Mammary epithelial cell (primary cell): ENCODE data around the gene TECPR1.

ENCODE experiments used
- CTCF ChIP-seq, 2 donors: IDR thresholded peaks in 1 of 2; conservative IDR thresholded peaks in 1 of 2; 2 replicates each; pipeline ENCODE4 v1.5.1; 2011 to 2012; ENCODE audit warnings: inconsistent platforms in 2 of 2, low read length in 2 of 2, mild to moderate bottlenecking in 2 of 2, control low read depth in 1 of 2, low read depth in 1 of 2; ENCODE audit not compliant: insufficient read depth in 1 of 2; ENCODE audit errors: extremely low read depth in 1 of 2
- EZH2 ChIP-seq: IDR thresholded peaks from 2 replicates; pipeline ENCODE4 v1.6.1; 2012; ENCODE audit warnings: low read length, inconsistent platforms, borderline replicate concordance

DNA sequence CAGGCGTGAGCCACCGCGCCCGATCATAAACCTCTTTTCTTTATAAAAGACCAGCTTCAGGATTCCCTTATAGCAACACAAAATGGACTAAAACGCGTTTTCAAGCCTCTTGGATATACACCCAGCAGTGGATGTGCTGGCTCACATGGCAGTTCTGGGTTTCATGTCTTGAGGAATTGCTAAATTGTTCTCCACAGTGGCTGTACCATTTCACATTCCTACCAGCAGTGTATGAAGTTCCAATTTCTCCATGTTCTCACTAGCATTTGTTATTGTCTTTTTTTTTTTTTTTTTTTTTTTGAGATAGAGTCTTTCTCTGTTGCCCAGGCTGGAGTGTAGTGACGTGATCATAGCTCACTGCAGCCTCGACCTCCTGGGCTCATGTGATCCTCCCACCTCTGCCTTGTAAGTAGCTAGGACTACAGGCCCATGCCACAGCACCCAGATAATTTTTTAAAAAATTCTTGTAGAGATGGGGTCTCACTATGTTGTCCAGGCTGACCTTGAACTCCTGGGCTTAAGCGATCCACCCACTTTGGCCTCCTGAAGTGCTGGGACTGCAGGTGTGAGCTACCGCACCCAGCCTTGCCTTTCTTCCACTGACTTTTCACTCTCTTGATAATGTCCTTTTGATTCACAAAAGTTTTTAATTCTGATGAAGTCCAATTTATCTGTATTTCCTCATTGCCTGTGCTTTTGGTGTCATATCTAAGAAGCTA, 17.4 kb downstream of the TECPR1 start:
- no peak for TF ChIP-seq CTCF (conservative IDR thresholded peaks at IDR 0.05 in 1 of 2, IDR thresholded peaks at IDR 0.05 in 1 of 2; ENCODE audit: extremely low read depth in 1 of 2, insufficient read depth in 1 of 2, low read depth in 1 of 2, low read length in 2 of 2)
- no peak for TF ChIP-seq EZH2
